Measurements from ENCODE around the gene GRIK4. TPM values are rescaled to one million over a fixed set of nuclear protein-coding genes. Genes with fewer than 3 reads are reported as not detected.
"Not testable (repeated sequence)": the region's sequence is repeated elsewhere in the genome, so short reads cannot be mapped to it uniquely, and the experiment has no call there.

Gene GRIK4
- total RNA-seq, 1 donor from 2014 or later = 0.10 TPM

- DNase-seq = no peak
Observed at GRCh38 chr11:120577624-120578363, 66.2 kb downstream of the GRIK4 start.

GRCh38 chr11:120578596-120579154 lies 67.1 kb downstream of the GRIK4 start:
- no peak for DNase-seq

- no peak for DNase-seq
Observed at GRCh38 chr11:120579611-120580031, 68.1 kb downstream of the GRIK4 start.

GRCh38 chr11:120581313-120581712 lies 69.8 kb downstream of the GRIK4 start:
- DNase-seq = no peak

- DNase-seq = not testable (repeated sequence)
Observed at GRCh38 chr11:120582535-120582934, 71.0 kb downstream of the GRIK4 start.

GRCh38 chr11:120586072-120586471 lies 74.5 kb downstream of the GRIK4 start:
- DNase-seq = no peak

GRCh38 chr11:120586728-120587127 lies 75.2 kb downstream of the GRIK4 start:
- DNase-seq = no peak

GRCh38 chr11:120587299-120587698 lies 75.8 kb downstream of the GRIK4 start:
- no peak for DNase-seq

- DNase-seq = no peak
Observed at GRCh38 chr11:120589376-120589775, 77.8 kb downstream of the GRIK4 start.

GRCh38 chr11:120590472-120590871 lies 78.9 kb downstream of the GRIK4 start:
- no peak for DNase-seq

- no peak for DNase-seq
Observed at GRCh38 chr11:120594746-120595145, 83.2 kb downstream of the GRIK4 start.

GRCh38 chr11:120595557-120595956 lies 84.0 kb downstream of the GRIK4 start:
- DNase-seq = no peak

GRCh38 chr11:120597250-120598215 lies 86.0 kb downstream of the GRIK4 start:
- no peak for DNase-seq

GRCh38 chr11:120598517-120599257 lies 87.1 kb downstream of the GRIK4 start:
- no peak for DNase-seq

GRCh38 chr11:120599816-120600420 lies 88.4 kb downstream of the GRIK4 start:
- DNase-seq = no peak

GRCh38 chr11:120601536-120601935 lies 90.0 kb downstream of the GRIK4 start:
- DNase-seq = no peak

GRCh38 chr11:120603071-120603470 lies 91.5 kb downstream of the GRIK4 start:
- DNase-seq = no peak

- no peak for DNase-seq
Observed at GRCh38 chr11:120605469-120605868, 93.9 kb downstream of the GRIK4 start.

- DNase-seq = no peak
Observed at GRCh38 chr11:120606211-120607010, 94.9 kb downstream of the GRIK4 start.

GRCh38 chr11:120608061-120608460 lies 96.5 kb downstream of the GRIK4 start:
- DNase-seq = no peak

- DNase-seq = peak; percentile 57
Observed at GRCh38 chr11:120608760-120609211, 97.2 kb downstream of the GRIK4 start.

All from tongue (tissue), 2 donors.